PFSK-1 (cell line): ENCODE data around the gene FGGY.

Experiments
- POLR2AphosphoS5 ChIP-seq: IDR thresholded peaks from 2 replicates; pipeline ENCODE4 v1.6.1; 2012; ENCODE audit warnings: low read depth, mild to moderate bottlenecking, control low read depth, low read length, moderate library complexity
- SIN3A ChIP-seq: IDR thresholded peaks from 2 replicates; pipeline ENCODE4 v1.6.1; 2012; ENCODE audit warnings: mild to moderate bottlenecking, low read length, moderate library complexity, borderline replicate concordance; ENCODE audit not compliant: insufficient read depth

- TF ChIP-seq POLR2AphosphoS5 (no peak), SIN3A (no peak)
Measured at GRCh38 chr1:59486615-59487014, 189.7 kb downstream of the FGGY start.
